CD4-positive, alpha-beta T cell (primary cell): Measurements from ENCODE around the gene CAND2. TPM values are rescaled to one million over a fixed set of nuclear protein-coding genes. Genes with fewer than 3 reads are reported as not detected.

Experiments used
- ATAC-seq: fragments of 200-7000 bp; cut with Tn5 transposase; one replicate; pipeline ENCODE4 v1.10.0; 2022; ENCODE audit warnings: mild to moderate bottlenecking; ENCODE audit not compliant: poor library complexity
- CTCF ChIA-PET: fragments of 350-600 bp; sonication (Branson Sonifier 250); formaldehyde crosslinking; loops from one replicate; lab custom pipeline; 2021; ENCODE audit warnings: antibody characterized with exemption, inconsistent platforms; lab: Charles Lee
- POLR2A ChIA-PET: fragments of 350-600 bp; sonication (Branson Sonifier 250); formaldehyde crosslinking; loops from one replicate; lab custom pipeline; 2021; ENCODE audit warnings: antibody characterized with exemption, inconsistent platforms; lab: Charles Lee
- DNase-seq, 14 experiments: peaks; one replicate each; pipeline ENCODE4 v3.0.0-alpha.2; 2013 to 2020; ENCODE audit warnings: mixed read lengths in 2 of 14
- H3K27ac ChIP-seq, 2 donors: one replicate each; pipeline versions ENCODE4 v1.5.1 to v1.7.0; 2013; ENCODE audit warnings: low read length in 2 of 2, low read depth in 1 of 2, mild to moderate bottlenecking in 1 of 2
- H3K27me3 ChIP-seq, 2 experiments: 1 replicate in 1 of 2; 2 replicates in 1 of 2; pipeline versions ENCODE4 v1.6.1 to v1.7.0; 2013; ENCODE audit warnings: low read length in 2 of 2, control low read depth in 1 of 2, mild to moderate bottlenecking in 1 of 2, moderate library complexity in 1 of 2; ENCODE audit not compliant: insufficient read depth in 2 of 2, control insufficient read depth in 1 of 2
- H3K36me3 ChIP-seq: one replicate; pipeline ENCODE4 v1.6.1; 2013; ENCODE audit warnings: low read length, control low read depth; ENCODE audit not compliant: insufficient read depth
- H3K4me1 ChIP-seq: one replicate; pipeline ENCODE4 v1.6.1; 2013; ENCODE audit warnings: low read length, control low read depth; ENCODE audit not compliant: insufficient read depth
- H3K4me3 ChIP-seq: one replicate; pipeline ENCODE4 v1.5.1; 2013; ENCODE audit warnings: mild to moderate bottlenecking, low read length, moderate library complexity
- H3K9me3 ChIP-seq, 2 experiments: 1 replicate in 1 of 2; 2 replicates in 1 of 2; pipeline versions ENCODE4 v1.6.1 to v1.7.0; 2013; ENCODE audit warnings: low read length in 2 of 2, mild to moderate bottlenecking in 2 of 2, control low read depth in 1 of 2, moderate library complexity in 1 of 2; ENCODE audit not compliant: control insufficient read depth in 1 of 2, insufficient read depth in 1 of 2
- H3K27ac Mint-ChIP-seq: one replicate; pipeline ENCODE4 v1.8.0; 2020; ENCODE audit warnings: mixed read lengths
- H3K27me3 Mint-ChIP-seq: one replicate; pipeline ENCODE4 v1.8.0; 2021; ENCODE audit warnings: mixed read lengths
- H3K36me3 Mint-ChIP-seq: one replicate; pipeline ENCODE4 v1.8.0; 2021; ENCODE audit warnings: low read depth, mixed read lengths
- H3K4me1 Mint-ChIP-seq: one replicate; pipeline ENCODE4 v1.8.0; 2021; ENCODE audit warnings: low read depth, mixed read lengths
- H3K4me3 Mint-ChIP-seq: one replicate; pipeline ENCODE4 v1.8.0; 2020; ENCODE audit warnings: mild to moderate bottlenecking, mixed read lengths
- H3K9me3 Mint-ChIP-seq: one replicate; pipeline ENCODE4 v1.8.0; 2020; ENCODE audit warnings: mixed read lengths
- intact Hi-C, 2 experiments: fragments of 100-400 bp; cut with DNase I in 1 of 2; cut with micrococcal nuclease in 1 of 2; formaldehyde crosslinking; loops; one replicate each; pipeline versions ENCODE4 v1.15.1 to v1.9.0; 2023 to 2025; cut with DNase I, micrococcal nuclease
- total RNA-seq, 174 experiments: library from RNA in 2 of 174; stranded (reverse) in 2 of 174; gene quantifications; one replicate each; pipeline ENCODE4 v1.2.3 and lab custom pipeline; 2021 to 2026
- TF ChIP-seq, protein P1 (sequence below): fragments of 200-600 bp; IDR thresholded peaks from one replicate; pipeline ENCODE4 v1.8.0; 2022; ENCODE audit warnings: antibody characterized with exemption, mild to moderate bottlenecking

CAND2 gene
- total RNA-seq, 2 experiments from 2014 or later = 3.5 to 6.0 TPM

DNA sequence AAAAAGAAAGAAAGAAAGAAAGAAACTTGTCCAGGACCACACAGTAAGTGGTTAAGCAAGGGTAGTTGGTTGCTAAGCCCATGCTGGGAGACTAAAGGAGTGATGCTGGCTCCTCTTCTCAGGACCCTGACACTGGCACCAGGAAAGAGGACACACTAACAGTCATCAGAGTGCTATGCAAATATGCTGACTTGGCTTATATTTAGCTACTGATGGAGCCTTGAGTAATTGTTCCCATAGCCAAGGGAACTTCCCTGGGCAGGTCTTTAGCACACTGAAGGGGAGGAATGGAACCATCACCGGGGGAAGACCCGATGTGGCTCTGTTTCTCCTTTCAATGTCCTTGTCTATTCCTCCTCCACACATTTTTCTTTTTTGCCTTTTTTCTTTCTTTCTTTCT lies 43.7 kb upstream of the CAND2 start:
- no peaks in the 10 kb centered on the region for H3K27me3 ChIP-seq
- intact Hi-C loops = no loop called here
- Mint-ChIP-seq H3K27me3 (no peaks in the 10 kb centered on the region), H3K9me3 (no peaks in the 10 kb centered on the region), H3K36me3 (no peaks in the 10 kb centered on the region), H3K4me1 (peaks cover 4% of the 10 kb centered on the region), H3K27ac (no peak overlapping the region), H3K4me3 (no peak overlapping the region)
- POLR2A ChIA-PET = no interaction called here
- peaks cover 2% of the 10 kb centered on the region for H3K4me1 ChIP-seq
- ATAC-seq = no peak
- H3K36me3 ChIP-seq = no peaks in the 10 kb centered on the region
- CTCF ChIA-PET = no interaction called here
- TF ChIP-seq, protein P1, sequence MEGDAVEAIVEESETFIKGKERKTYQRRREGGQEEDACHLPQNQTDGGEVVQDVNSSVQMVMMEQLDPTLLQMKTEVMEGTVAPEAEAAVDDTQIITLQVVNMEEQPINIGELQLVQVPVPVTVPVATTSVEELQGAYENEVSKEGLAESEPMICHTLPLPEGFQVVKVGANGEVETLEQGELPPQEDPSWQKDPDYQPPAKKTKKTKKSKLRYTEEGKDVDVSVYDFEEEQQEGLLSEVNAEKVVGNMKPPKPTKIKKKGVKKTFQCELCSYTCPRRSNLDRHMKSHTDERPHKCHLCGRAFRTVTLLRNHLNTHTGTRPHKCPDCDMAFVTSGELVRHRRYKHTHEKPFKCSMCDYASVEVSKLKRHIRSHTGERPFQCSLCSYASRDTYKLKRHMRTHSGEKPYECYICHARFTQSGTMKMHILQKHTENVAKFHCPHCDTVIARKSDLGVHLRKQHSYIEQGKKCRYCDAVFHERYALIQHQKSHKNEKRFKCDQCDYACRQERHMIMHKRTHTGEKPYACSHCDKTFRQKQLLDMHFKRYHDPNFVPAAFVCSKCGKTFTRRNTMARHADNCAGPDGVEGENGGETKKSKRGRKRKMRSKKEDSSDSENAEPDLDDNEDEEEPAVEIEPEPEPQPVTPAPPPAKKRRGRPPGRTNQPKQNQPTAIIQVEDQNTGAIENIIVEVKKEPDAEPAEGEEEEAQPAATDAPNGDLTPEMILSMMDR = no peak
- H3K4me3 ChIP-seq = no peak overlapping the region
- no peak for DNase-seq
- H3K27ac ChIP-seq = no peak overlapping the region
- H3K9me3 ChIP-seq = no peaks in the 10 kb centered on the region

DNA sequence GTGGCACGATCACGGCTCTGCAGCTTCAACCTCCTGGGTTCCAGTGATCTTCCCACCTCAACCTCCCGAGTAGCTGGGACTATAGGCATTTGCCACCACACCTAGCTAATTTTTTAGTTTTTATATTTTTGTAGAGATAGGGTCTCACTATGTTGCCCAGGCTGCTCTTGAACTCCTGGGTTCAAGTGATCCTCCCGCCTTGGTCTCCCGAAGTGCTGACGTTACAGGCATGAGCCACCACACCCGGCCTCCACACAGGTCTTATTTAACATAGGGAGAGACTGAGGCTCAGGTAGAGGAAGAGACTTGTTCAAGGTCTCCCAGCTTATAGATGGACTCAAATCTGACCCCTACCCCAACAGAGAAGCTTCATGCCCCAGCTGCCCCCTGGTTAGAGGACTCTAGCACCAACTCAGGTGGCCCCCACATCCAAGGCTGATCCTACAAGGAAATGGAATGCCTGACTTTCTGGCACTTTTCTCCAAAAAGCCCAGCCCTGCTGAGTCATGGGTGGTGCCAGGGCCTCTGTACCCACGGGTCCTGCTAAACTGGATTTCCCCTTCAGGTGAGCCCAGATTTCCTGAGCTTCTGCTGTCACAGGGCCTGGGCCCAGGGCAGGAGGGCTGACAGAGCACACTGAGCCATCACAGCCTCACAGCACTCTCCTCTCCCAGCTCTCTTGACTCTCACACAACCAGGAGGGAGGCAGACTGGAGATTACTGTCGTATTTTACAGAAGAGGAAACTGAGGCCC lies 43.0 kb upstream of the CAND2 start:
- no peaks in the 10 kb centered on the region for H3K36me3 Mint-ChIP-seq
- CTCF ChIA-PET = no interaction called here
- TF ChIP-seq, protein P1 = no peak
- no peaks in the 10 kb centered on the region for H3K9me3 Mint-ChIP-seq
- ATAC-seq = no peak
- intact Hi-C loops = no loop called here
- H3K9me3 ChIP-seq = no peaks in the 10 kb centered on the region
- POLR2A ChIA-PET = no interaction called here
- H3K27me3 ChIP-seq = no peaks in the 10 kb centered on the region
- peaks cover 4% of the 10 kb centered on the region for H3K4me1 Mint-ChIP-seq
- H3K4me3 ChIP-seq = no peak overlapping the region
- H3K4me1 ChIP-seq = peaks cover 2% of the 10 kb centered on the region
- no peak overlapping the region for H3K4me3 Mint-ChIP-seq
- no peak for DNase-seq
- no peak overlapping the region for H3K27ac ChIP-seq
- no peaks in the 10 kb centered on the region for H3K36me3 ChIP-seq
- H3K27me3 Mint-ChIP-seq = no peaks in the 10 kb centered on the region
- no peak overlapping the region for H3K27ac Mint-ChIP-seq

DNA sequence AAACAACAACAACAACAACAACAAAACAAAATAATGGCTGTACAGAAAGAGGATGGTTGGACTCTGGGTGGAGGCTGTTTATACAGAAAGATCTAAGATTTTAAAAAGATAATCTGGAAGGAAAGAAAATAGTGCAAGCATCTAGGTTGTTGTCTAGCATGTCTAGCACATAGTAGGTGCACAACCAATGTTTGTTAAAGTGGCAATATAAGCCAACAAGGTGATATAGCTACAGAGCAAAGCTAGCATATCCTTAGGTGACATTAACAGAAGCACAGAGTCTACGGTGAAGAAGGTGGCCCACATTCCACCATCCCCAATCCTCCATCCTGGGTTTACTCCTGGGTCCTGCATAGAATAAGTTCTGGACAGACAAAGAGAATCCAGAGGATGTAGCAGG lies 42.2 kb upstream of the CAND2 start:
- POLR2A ChIA-PET = no interaction called here
- Histone ChIP-seq H3K27me3 (no peaks in the 10 kb centered on the region), H3K27ac (no peak overlapping the region), H3K4me3 (no peak overlapping the region), H3K36me3 (no peaks in the 10 kb centered on the region), H3K4me1 (peaks cover 2% of the 10 kb centered on the region), H3K9me3 (no peaks in the 10 kb centered on the region)
- ATAC-seq = no peak
- H3K27me3 Mint-ChIP-seq = no peaks in the 10 kb centered on the region
- intact Hi-C loops = no loop called here
- H3K4me3 Mint-ChIP-seq = no peak overlapping the region
- DNase-seq = no peak
- CTCF ChIA-PET = no interaction called here
- TF ChIP-seq, protein P1 = no peak
- H3K27ac Mint-ChIP-seq = no peak overlapping the region
- H3K9me3 Mint-ChIP-seq = no peaks in the 10 kb centered on the region
- peaks cover 4% of the 10 kb centered on the region for H3K4me1 Mint-ChIP-seq
- no peaks in the 10 kb centered on the region for H3K36me3 Mint-ChIP-seq
